HG03103 (cell line): ENCODE results near the gene CAMKK1.

Experiments used
- ATAC-seq: cut with Tn5 transposase; IDR thresholded peaks from one replicate; pipeline ENCODE4 v1.9.1; 2021; ENCODE audit warnings: low read depth; ENCODE audit not compliant: unreplicated experiment

The CAMKK1 gene

GRCh38 chr17:3893003-3893719 lies at the start of gene CAMKK1:
TSS of gene CAMKK1 (minus strand) at chr17:3893053. CDS start at chr17:3885687, 7,366 bp downstream.
- ATAC-seq: peak; percentile 82

- no peak for ATAC-seq
Measured at GRCh38 chr17:3940965-3941698, 48.3 kb upstream of the CAMKK1 start.

- ATAC-seq: no peak
Measured at GRCh38 chr17:3937359-3937758, 44.5 kb upstream of the CAMKK1 start.

- no peak for ATAC-seq
Measured at GRCh38 chr17:3935825-3936355, 43.0 kb upstream of the CAMKK1 start.

GRCh38 chr17:3935140-3935542 lies 42.3 kb upstream of the CAMKK1 start:
- no peak for ATAC-seq

- no peak for ATAC-seq
Measured at GRCh38 chr17:3929764-3930163, 36.9 kb upstream of the CAMKK1 start.

- no peak for ATAC-seq
Measured at GRCh38 chr17:3929181-3929580, 36.3 kb upstream of the CAMKK1 start.

GRCh38 chr17:3928406-3928805 lies 35.6 kb upstream of the CAMKK1 start:
- ATAC-seq: no peak

GRCh38 chr17:3927628-3928340 lies 34.9 kb upstream of the CAMKK1 start:
- ATAC-seq: no peak

- no peak for ATAC-seq
Measured at GRCh38 chr17:3926860-3927627, 34.2 kb upstream of the CAMKK1 start.

GRCh38 chr17:3925684-3926485 lies 33.0 kb upstream of the CAMKK1 start:
- no peak for ATAC-seq

GRCh38 chr17:3924512-3925350 lies 31.9 kb upstream of the CAMKK1 start:
- ATAC-seq: no peak

- ATAC-seq: no peak
Measured at GRCh38 chr17:3923466-3924190, 30.8 kb upstream of the CAMKK1 start.

- no peak for ATAC-seq
Measured at GRCh38 chr17:3922765-3923164, 29.9 kb upstream of the CAMKK1 start.

GRCh38 chr17:3921502-3922319 lies 28.9 kb upstream of the CAMKK1 start:
- ATAC-seq: no peak

- no peak for ATAC-seq
Measured at GRCh38 chr17:3921006-3921405, 28.2 kb upstream of the CAMKK1 start.

- ATAC-seq: no peak
Measured at GRCh38 chr17:3919123-3919624, 26.3 kb upstream of the CAMKK1 start.
